GM10266 (cell line): ENCODE data around the gene RAB8B.

Experiments
- DNase-seq: peaks from one replicate; pipeline ENCODE4 v3.0.0; 2012; ENCODE audit errors: extremely low spot score
- CTCF ChIP-seq: IDR thresholded peaks from 2 replicates; pipeline ENCODE4 v1.5.1; 2012; ENCODE audit warnings: mild to moderate bottlenecking, low read depth; ENCODE audit not compliant: control insufficient read depth, insufficient read depth; ENCODE audit errors: missing control alignments

Gene RAB8B

GRCh38 chr15:63246691-63247469, 57.5 kb downstream of the RAB8B start:
- no peak for TF ChIP-seq CTCF
- no peak for DNase-seq

GRCh38 chr15:63250312-63250965, 61.0 kb downstream of the RAB8B start:
- no peak for DNase-seq
- no peak for TF ChIP-seq CTCF

GRCh38 chr15:63251701-63252100, 62.3 kb downstream of the RAB8B start:
- DNase-seq = no peak
- TF ChIP-seq CTCF = no peak

GRCh38 chr15:63252292-63252691, 62.9 kb downstream of the RAB8B start:
- DNase-seq = no peak
- TF ChIP-seq CTCF = no peak

- no peak for TF ChIP-seq CTCF
- no peak for DNase-seq
Measured at GRCh38 chr15:63254991-63255390, 65.6 kb downstream of the RAB8B start.

GRCh38 chr15:63255489-63255990, 66.1 kb downstream of the RAB8B start:
- DNase-seq = no peak
- no peak for TF ChIP-seq CTCF
